HUES48 (cell line): Measurements from ENCODE around the gene ZNF606.

ENCODE experiments used
- H3K27ac ChIP-seq: one replicate; pipeline ENCODE4 v1.7.0; 2013; ENCODE audit warnings: low read depth, low read length, inconsistent platforms
- H3K27me3 ChIP-seq: 2 replicates; pipeline ENCODE4 v1.6.1; 2013; ENCODE audit warnings: mild to moderate bottlenecking, low read length; ENCODE audit not compliant: control insufficient read depth, insufficient read depth
- H3K36me3 ChIP-seq: 2 replicates; pipeline ENCODE4 v1.6.1; 2013; ENCODE audit warnings: low read length; ENCODE audit not compliant: control insufficient read depth, insufficient read depth
- H3K4me1 ChIP-seq: 2 replicates; pipeline ENCODE4 v1.6.1; 2013; ENCODE audit warnings: mild to moderate bottlenecking, low read length; ENCODE audit not compliant: control insufficient read depth, insufficient read depth
- H3K4me3 ChIP-seq: 2 replicates; pipeline ENCODE4 v1.5.1; 2013; ENCODE audit warnings: mild to moderate bottlenecking, low read depth, low read length
- H3K9ac ChIP-seq: 2 replicates; pipeline ENCODE4 v1.6.1; 2013; ENCODE audit warnings: mild to moderate bottlenecking, low read depth, low read length, moderate library complexity
- H3K9me3 ChIP-seq: 2 replicates; pipeline ENCODE4 v1.6.1; 2013; ENCODE audit warnings: low read length; ENCODE audit not compliant: control insufficient read depth, insufficient read depth

The ZNF606 gene

GRCh38 chr19:58037927-58038687 is 35.5 kb upstream of the ZNF606 start:
- no peak overlapping the region for H3K9ac ChIP-seq
- H3K27ac ChIP-seq: no peak overlapping the region
- no peaks in the 10 kb centered on the region for H3K36me3 ChIP-seq
- peaks cover 17% of the 10 kb centered on the region for H3K9me3 ChIP-seq
- H3K27me3 ChIP-seq: no peaks in the 10 kb centered on the region
- H3K4me1 ChIP-seq: peaks cover 4% of the 10 kb centered on the region; the same call in 1 of the 2 replicates
- no peak overlapping the region for H3K4me3 ChIP-seq

- no peaks in the 10 kb centered on the region for H3K36me3 ChIP-seq
- H3K27ac ChIP-seq: no peak overlapping the region
- no peaks in the 10 kb centered on the region for H3K27me3 ChIP-seq
- H3K4me3 ChIP-seq: no peak overlapping the region
- H3K9me3 ChIP-seq: peaks cover 18% of the 10 kb centered on the region
- H3K9ac ChIP-seq: no peak overlapping the region
- peaks cover 4% of the 10 kb centered on the region; the same call in 1 of the 2 replicates for H3K4me1 ChIP-seq
Measured at GRCh38 chr19:58035863-58036262, 33.2 kb upstream of the ZNF606 start.

GRCh38 chr19:58034477-58034793 is 31.8 kb upstream of the ZNF606 start:
- no peaks in the 10 kb centered on the region for H3K27me3 ChIP-seq
- H3K9me3 ChIP-seq: peaks cover 16% of the 10 kb centered on the region
- peaks cover 4% of the 10 kb centered on the region; the same call in 1 of the 2 replicates for H3K4me1 ChIP-seq
- H3K4me3 ChIP-seq: peak overlapping the region; percentile 67
- no peaks in the 10 kb centered on the region for H3K36me3 ChIP-seq
- no peak overlapping the region for H3K9ac ChIP-seq
- H3K27ac ChIP-seq: no peak overlapping the region

GRCh38 chr19:58033741-58034476 is 31.3 kb upstream of the ZNF606 start, which contains the start of gene ZSCAN1:
Gene ZSCAN1, plus strand, starts transcription at chr19:58034025. Its CDS starts 3,812 bp downstream, at chr19:58037837.
- no peak within 1 kb of the TSS; the same call in 1 of the 2 replicates for H3K9ac ChIP-seq
- H3K36me3 ChIP-seq: no peaks in the 10 kb centered on the region
- H3K27me3 ChIP-seq: no peaks in the 10 kb centered on the region
- H3K9me3 ChIP-seq: peaks cover 18% of the 10 kb centered on the region
- H3K4me3 ChIP-seq: peak within 1 kb of the TSS; percentile 67
- H3K27ac ChIP-seq: no peak within 1 kb of the TSS
- H3K4me1 ChIP-seq: peaks cover 4% of the 10 kb centered on the region; the same call in 1 of the 2 replicates

GRCh38 chr19:58024661-58025060 is 22.0 kb upstream of the ZNF606 start:
- H3K9me3 ChIP-seq: peaks cover 62% of the 10 kb centered on the region
- H3K27ac ChIP-seq: no peak overlapping the region
- H3K4me3 ChIP-seq: no peak overlapping the region
- H3K9ac ChIP-seq: no peak overlapping the region
- H3K36me3 ChIP-seq: no peaks in the 10 kb centered on the region
- H3K27me3 ChIP-seq: no peaks in the 10 kb centered on the region
- H3K4me1 ChIP-seq: no peaks in the 10 kb centered on the region

GRCh38 chr19:58022283-58022660 is 19.7 kb upstream of the ZNF606 start:
- Histone ChIP-seq H3K27me3 (no peaks in the 10 kb centered on the region), H3K4me3 (no peak overlapping the region), H3K9me3 (peaks cover 61% of the 10 kb centered on the region), H3K9ac (no peak overlapping the region), H3K4me1 (no peaks in the 10 kb centered on the region), H3K27ac (no peak overlapping the region), H3K36me3 (no peaks in the 10 kb centered on the region)

GRCh38 chr19:58021541-58022282 is 19.1 kb upstream of the ZNF606 start:
- Histone ChIP-seq H3K4me1 (no peaks in the 10 kb centered on the region), H3K9ac (no peak overlapping the region), H3K9me3 (peaks cover 60% of the 10 kb centered on the region), H3K4me3 (no peak overlapping the region), H3K27me3 (no peaks in the 10 kb centered on the region), H3K36me3 (no peaks in the 10 kb centered on the region), H3K27ac (no peak overlapping the region)

GRCh38 chr19:58020129-58020528 is 17.5 kb upstream of the ZNF606 start:
- no peaks in the 10 kb centered on the region for H3K36me3 ChIP-seq
- no peaks in the 10 kb centered on the region for H3K27me3 ChIP-seq
- H3K4me1 ChIP-seq: no peaks in the 10 kb centered on the region
- H3K27ac ChIP-seq: no peak overlapping the region
- H3K9me3 ChIP-seq: peaks cover 57% of the 10 kb centered on the region
- H3K4me3 ChIP-seq: no peak overlapping the region
- H3K9ac ChIP-seq: no peak overlapping the region

GRCh38 chr19:58014141-58014540 is 11.5 kb upstream of the ZNF606 start:
- Histone ChIP-seq H3K4me3 (no peak overlapping the region), H3K27ac (no peak overlapping the region), H3K36me3 (no peaks in the 10 kb centered on the region), H3K27me3 (no peaks in the 10 kb centered on the region), H3K9me3 (peaks cover 53% of the 10 kb centered on the region), H3K4me1 (no peaks in the 10 kb centered on the region), H3K9ac (no peak overlapping the region)

- peaks cover 13% of the 10 kb centered on the region for H3K36me3 ChIP-seq
- no peak overlapping the region for H3K9ac ChIP-seq
- no peaks in the 10 kb centered on the region for H3K27me3 ChIP-seq
- peaks cover 56% of the 10 kb centered on the region for H3K9me3 ChIP-seq
- no peak overlapping the region for H3K27ac ChIP-seq
- H3K4me1 ChIP-seq: no peaks in the 10 kb centered on the region
- H3K4me3 ChIP-seq: no peak overlapping the region
Measured at GRCh38 chr19:58010507-58010906, 7.9 kb upstream of the ZNF606 start.
